ACC112 (cell line): Measurements from ENCODE around the gene ADAM11.

Experiments
- H2AFZ ChIP-seq: fragments of 200-600 bp; sonication (generic); one replicate; pipeline ENCODE4 v1.6.0; 2017; ENCODE audit warnings: antibody characterized with exemption, low read length; ENCODE audit not compliant: unreplicated experiment
- H3K27ac ChIP-seq: fragments of 200-600 bp; sonication (generic); 2 replicates; pipeline ENCODE4 v1.5.1; 2014; ENCODE audit warnings: low read depth, mild to moderate bottlenecking, antibody characterized with exemption, low read length, moderate library complexity
- H3K27me3 ChIP-seq: fragments of 200-600 bp; sonication (generic); 2 replicates; pipeline ENCODE4 v1.6.1; 2014; ENCODE audit warnings: mild to moderate bottlenecking, antibody characterized with exemption, low read length, moderate library complexity, mixed read lengths; ENCODE audit not compliant: insufficient read depth
- H3K36me3 ChIP-seq: fragments of 200-600 bp; sonication (generic); 2 replicates; pipeline ENCODE4 v1.6.1; 2016; ENCODE audit warnings: mild to moderate bottlenecking, antibody characterized with exemption, low read length, moderate library complexity, mixed read lengths; ENCODE audit not compliant: insufficient read depth
- H3K4me1 ChIP-seq: fragments of 200-600 bp; sonication (generic); one replicate; pipeline ENCODE4 v1.6.1; 2016; ENCODE audit warnings: low read length, mixed read lengths; ENCODE audit not compliant: insufficient read depth, unreplicated experiment, control insufficient read depth
- H3K4me3 ChIP-seq: fragments of 200-600 bp; sonication (generic); 2 replicates; pipeline ENCODE4 v1.5.1; 2014; ENCODE audit warnings: mild to moderate bottlenecking, low read depth, low read length
- H3K79me2 ChIP-seq: fragments of 200-600 bp; sonication (generic); one replicate; pipeline ENCODE4 v1.6.0; 2016; ENCODE audit warnings: low read length; ENCODE audit not compliant: control insufficient read depth, unreplicated experiment, insufficient read depth

Gene ADAM11

GRCh38 chr17:44786551-44787081 is 27.8 kb downstream of the ADAM11 start:
- Histone ChIP-seq H3K4me3 (no peak overlapping the region), H3K27ac (no peak overlapping the region), H2AFZ (no peak overlapping the region), H3K27me3 (no peaks in the 10 kb centered on the region), H3K36me3 (no peaks in the 10 kb centered on the region), H3K4me1 (no peaks in the 10 kb centered on the region), H3K79me2 (no peaks in the 10 kb centered on the region)

- Histone ChIP-seq H3K27ac (no peak overlapping the region), H3K4me1 (peaks cover 4% of the 10 kb centered on the region), H3K27me3 (no peaks in the 10 kb centered on the region), H3K4me3 (no peak overlapping the region), H3K36me3 (no peaks in the 10 kb centered on the region), H2AFZ (no peak overlapping the region), H3K79me2 (no peaks in the 10 kb centered on the region)
Observed at GRCh38 chr17:44787271-44787940, 28.6 kb downstream of the ADAM11 start.

- H3K79me2 ChIP-seq: no peaks in the 10 kb centered on the region
- peaks cover 9% of the 10 kb centered on the region for H3K4me1 ChIP-seq
- no peaks in the 10 kb centered on the region for H3K27me3 ChIP-seq
- no peak overlapping the region for H2AFZ ChIP-seq
- no peaks in the 10 kb centered on the region for H3K36me3 ChIP-seq
- no peak overlapping the region for H3K27ac ChIP-seq
- no peak overlapping the region for H3K4me3 ChIP-seq
Observed at GRCh38 chr17:44788139-44788538, 29.4 kb downstream of the ADAM11 start.

GRCh38 chr17:44792276-44792675 is 33.5 kb downstream of the ADAM11 start:
- peak overlapping the region; percentile 52 for H3K27ac ChIP-seq
- no peaks in the 10 kb centered on the region for H3K36me3 ChIP-seq
- H3K79me2 ChIP-seq: no peaks in the 10 kb centered on the region
- no peaks in the 10 kb centered on the region for H3K27me3 ChIP-seq
- H3K4me1 ChIP-seq: peaks cover 33% of the 10 kb centered on the region
- no peak overlapping the region for H3K4me3 ChIP-seq
- no peak overlapping the region for H2AFZ ChIP-seq

GRCh38 chr17:44793885-44794842 is 35.4 kb downstream of the ADAM11 start:
- H3K36me3 ChIP-seq: peaks cover 7% of the 10 kb centered on the region; the same call in 1 of the 2 replicates
- H3K4me3 ChIP-seq: no peak overlapping the region
- H3K79me2 ChIP-seq: peaks cover 4% of the 10 kb centered on the region
- H2AFZ ChIP-seq: peak overlapping the region; percentile 42
- H3K27ac ChIP-seq: peak overlapping the region; percentile 93
- no peaks in the 10 kb centered on the region for H3K27me3 ChIP-seq
- H3K4me1 ChIP-seq: peaks cover 33% of the 10 kb centered on the region

- H3K4me3 ChIP-seq: no peak overlapping the region
- peaks cover 4% of the 10 kb centered on the region for H3K79me2 ChIP-seq
- no peaks in the 10 kb centered on the region for H3K27me3 ChIP-seq
- H3K27ac ChIP-seq: peak overlapping the region; percentile 93
- peaks cover 7% of the 10 kb centered on the region; the same call in 1 of the 2 replicates for H3K36me3 ChIP-seq
- peaks cover 33% of the 10 kb centered on the region for H3K4me1 ChIP-seq
- peak overlapping the region; percentile 42 for H2AFZ ChIP-seq
Observed at GRCh38 chr17:44794851-44795413, 36.1 kb downstream of the ADAM11 start.

- peak overlapping the region; percentile 93 for H3K27ac ChIP-seq
- peaks cover 4% of the 10 kb centered on the region for H3K79me2 ChIP-seq
- H3K4me1 ChIP-seq: peaks cover 33% of the 10 kb centered on the region
- peak overlapping the region; percentile 10 for H2AFZ ChIP-seq
- H3K36me3 ChIP-seq: peaks cover 8% of the 10 kb centered on the region
- no peaks in the 10 kb centered on the region for H3K27me3 ChIP-seq
- no peak overlapping the region for H3K4me3 ChIP-seq
Observed at GRCh38 chr17:44795421-44795820, 36.6 kb downstream of the ADAM11 start.

- peaks cover 11% of the 10 kb centered on the region for H3K36me3 ChIP-seq
- H3K4me1 ChIP-seq: peaks cover 33% of the 10 kb centered on the region
- H2AFZ ChIP-seq: no peak overlapping the region
- no peaks in the 10 kb centered on the region for H3K27me3 ChIP-seq
- H3K27ac ChIP-seq: peak overlapping the region; percentile 93
- H3K79me2 ChIP-seq: peaks cover 4% of the 10 kb centered on the region
- no peak overlapping the region for H3K4me3 ChIP-seq
Observed at GRCh38 chr17:44795928-44796327, 37.1 kb downstream of the ADAM11 start.

GRCh38 chr17:44796731-44797130 is 37.9 kb downstream of the ADAM11 start:
- Histone ChIP-seq H2AFZ (no peak overlapping the region), H3K4me1 (peaks cover 33% of the 10 kb centered on the region), H3K4me3 (no peak overlapping the region), H3K27me3 (no peaks in the 10 kb centered on the region), H3K36me3 (peaks cover 14% of the 10 kb centered on the region), H3K27ac (peak overlapping the region; percentile 93; the same call in 1 of the 2 replicates), H3K79me2 (peaks cover 4% of the 10 kb centered on the region)

- Histone ChIP-seq H3K4me3 (no peak overlapping the region), H3K79me2 (peaks cover 4% of the 10 kb centered on the region), H3K27me3 (no peaks in the 10 kb centered on the region), H3K4me1 (peaks cover 26% of the 10 kb centered on the region), H2AFZ (no peak overlapping the region), H3K36me3 (peaks cover 14% of the 10 kb centered on the region), H3K27ac (no peak overlapping the region)
Observed at GRCh38 chr17:44797802-44798201, 39.0 kb downstream of the ADAM11 start.
